GM19193 (cell line): ENCODE data around the gene HOXD9.

Source experiments
- POLR2A ChIP-seq: IDR thresholded peaks from 4 replicates; pipeline ENCODE4 v1.6.1; 2011; ENCODE audit not compliant: insufficient read depth, insufficient read length; ENCODE audit errors: extremely low read depth

Gene HOXD9

DNA sequence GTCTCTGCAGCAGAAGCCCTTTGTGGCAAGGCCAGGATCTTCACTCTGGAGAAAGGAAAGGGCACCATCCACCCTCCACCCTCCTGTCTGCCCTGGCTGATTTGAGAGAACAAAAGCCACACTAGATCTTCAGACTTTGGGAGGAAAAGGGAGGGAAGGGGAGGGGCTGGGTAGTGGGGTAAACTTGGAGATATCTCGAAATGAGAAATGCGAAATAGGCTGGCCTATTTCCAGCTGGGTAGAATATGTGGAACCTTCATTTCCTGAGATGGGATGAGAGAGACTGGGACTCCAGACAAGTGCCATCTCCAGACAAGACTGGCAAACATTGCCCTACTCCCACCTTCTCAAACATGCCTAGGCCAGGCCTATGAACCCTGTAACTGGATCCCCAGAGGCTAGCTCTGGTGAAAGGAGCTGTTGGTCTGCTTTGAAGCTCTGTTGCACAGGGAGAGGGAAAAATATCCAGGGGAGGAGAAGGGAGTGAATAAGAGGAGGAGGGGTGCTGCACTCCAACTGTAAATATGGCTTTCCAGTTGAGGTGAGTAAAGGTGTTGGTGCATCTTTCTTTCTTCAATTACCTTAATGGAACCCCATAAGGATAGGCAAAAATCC lies 21.2 kb upstream of the HOXD9 start:
- no peak for TF ChIP-seq POLR2A

DNA sequence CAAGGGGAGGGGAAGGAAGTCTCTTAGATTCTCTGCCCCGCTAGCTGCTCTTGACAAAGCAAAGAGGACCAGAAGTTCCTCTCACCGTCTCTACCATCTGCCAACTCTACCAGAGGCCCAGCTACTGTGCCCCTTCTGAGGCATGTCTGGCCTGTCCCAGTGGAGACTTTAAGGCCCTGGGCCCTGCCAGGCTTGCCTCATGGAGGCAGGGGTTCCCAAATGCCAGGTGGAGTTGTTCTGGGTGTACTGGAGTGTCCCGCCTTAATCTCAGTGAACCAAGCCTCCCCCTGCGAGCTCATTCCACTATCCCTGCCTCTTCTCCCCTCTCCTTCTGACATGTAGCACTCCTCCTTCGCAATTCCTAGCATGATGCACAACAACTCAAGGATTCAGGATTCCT lies 20.7 kb upstream of the HOXD9 start:
- no peak for TF ChIP-seq POLR2A

- no peak for TF ChIP-seq POLR2A
Observed at GRCh38 chr2:176102309-176102866, 20.1 kb upstream of the HOXD9 start.

DNA sequence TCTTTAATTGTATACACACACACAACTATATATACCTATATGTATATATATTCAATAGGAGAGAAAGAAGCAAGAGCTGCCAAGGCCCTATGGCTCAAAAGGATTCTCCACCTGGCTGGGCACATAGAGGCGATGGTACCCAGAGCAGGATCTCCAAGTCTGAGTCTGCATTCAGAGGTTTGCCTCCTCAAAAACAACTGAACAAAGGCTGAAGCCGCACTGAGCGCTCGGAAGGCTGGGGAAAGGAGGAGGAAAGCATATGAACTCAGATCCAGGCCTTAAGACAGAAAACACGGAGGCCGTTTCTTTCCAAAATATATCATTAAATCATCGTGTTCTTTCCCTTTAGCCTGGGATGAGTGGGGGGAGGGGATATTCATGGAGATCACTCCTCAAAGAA lies 19.3 kb upstream of the HOXD9 start:
- TF ChIP-seq POLR2A = no peak

GRCh38 chr2:176103742-176104315 lies 18.7 kb upstream of the HOXD9 start:
- no peak for TF ChIP-seq POLR2A

GRCh38 chr2:176104316-176105077 lies 18.0 kb upstream of the HOXD9 start:
- no peak for TF ChIP-seq POLR2A

DNA sequence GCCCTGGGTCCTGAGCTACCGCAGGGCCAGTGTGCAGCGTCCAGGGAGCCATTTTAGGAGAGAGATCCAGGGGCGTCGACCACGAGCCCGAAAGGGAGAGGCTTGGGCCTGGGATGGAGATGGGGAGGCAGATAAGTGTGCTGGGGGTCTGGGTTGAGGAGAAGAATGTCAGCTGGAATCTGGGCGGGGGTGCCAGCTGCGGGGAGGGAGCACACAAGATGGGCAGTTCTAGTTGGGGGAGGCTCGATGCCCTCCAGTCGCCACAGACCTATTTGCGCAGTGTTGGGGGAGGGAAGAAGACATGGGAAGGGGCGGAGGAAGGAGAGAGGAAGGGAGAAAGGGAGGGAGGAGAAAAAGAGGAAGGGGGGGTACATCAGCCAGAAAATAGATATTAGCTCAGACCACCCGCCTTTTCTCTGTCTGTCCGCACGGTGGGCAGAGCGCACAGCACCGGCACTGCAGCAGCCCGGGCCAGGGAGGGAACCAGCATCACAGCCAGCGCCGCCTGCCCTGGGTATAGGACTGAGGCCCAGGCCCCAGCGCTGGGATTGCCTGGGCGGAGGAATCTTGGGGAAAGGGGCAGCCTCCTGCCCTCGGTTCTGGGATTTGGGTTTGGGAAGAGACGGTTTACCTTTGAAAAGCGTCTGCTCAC lies 17.3 kb upstream of the HOXD9 start:
- TF ChIP-seq POLR2A = no peak

- TF ChIP-seq POLR2A = no peak
Observed at GRCh38 chr2:176105730-176106580, 16.6 kb upstream of the HOXD9 start.

- no peak for TF ChIP-seq POLR2A
Observed at GRCh38 chr2:176106581-176107539, 15.7 kb upstream of the HOXD9 start, which contains the start of gene HOXD11. Gene HOXD11, plus strand, starts transcription at chr2:176107280. Its CDS starts 76 bp downstream, at chr2:176107356.

DNA sequence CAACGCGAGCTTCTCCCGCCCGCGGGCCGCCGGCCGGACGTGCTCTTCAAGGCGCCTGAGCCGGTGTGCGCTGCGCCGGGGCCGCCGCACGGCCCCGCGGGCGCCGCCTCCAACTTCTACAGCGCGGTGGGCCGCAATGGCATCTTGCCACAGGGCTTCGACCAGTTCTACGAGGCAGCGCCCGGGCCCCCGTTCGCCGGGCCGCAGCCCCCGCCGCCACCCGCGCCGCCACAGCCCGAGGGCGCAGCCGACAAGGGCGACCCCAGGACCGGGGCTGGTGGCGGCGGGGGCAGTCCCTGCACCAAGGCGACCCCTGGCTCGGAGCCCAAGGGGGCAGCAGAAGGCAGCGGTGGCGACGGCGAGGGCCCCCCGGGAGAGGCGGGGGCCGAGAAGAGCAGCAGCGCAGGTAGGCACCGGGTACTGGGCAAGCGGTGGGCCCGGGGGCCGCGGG lies 14.8 kb upstream of the HOXD9 start:
- TF ChIP-seq POLR2A = no peak

DNA sequence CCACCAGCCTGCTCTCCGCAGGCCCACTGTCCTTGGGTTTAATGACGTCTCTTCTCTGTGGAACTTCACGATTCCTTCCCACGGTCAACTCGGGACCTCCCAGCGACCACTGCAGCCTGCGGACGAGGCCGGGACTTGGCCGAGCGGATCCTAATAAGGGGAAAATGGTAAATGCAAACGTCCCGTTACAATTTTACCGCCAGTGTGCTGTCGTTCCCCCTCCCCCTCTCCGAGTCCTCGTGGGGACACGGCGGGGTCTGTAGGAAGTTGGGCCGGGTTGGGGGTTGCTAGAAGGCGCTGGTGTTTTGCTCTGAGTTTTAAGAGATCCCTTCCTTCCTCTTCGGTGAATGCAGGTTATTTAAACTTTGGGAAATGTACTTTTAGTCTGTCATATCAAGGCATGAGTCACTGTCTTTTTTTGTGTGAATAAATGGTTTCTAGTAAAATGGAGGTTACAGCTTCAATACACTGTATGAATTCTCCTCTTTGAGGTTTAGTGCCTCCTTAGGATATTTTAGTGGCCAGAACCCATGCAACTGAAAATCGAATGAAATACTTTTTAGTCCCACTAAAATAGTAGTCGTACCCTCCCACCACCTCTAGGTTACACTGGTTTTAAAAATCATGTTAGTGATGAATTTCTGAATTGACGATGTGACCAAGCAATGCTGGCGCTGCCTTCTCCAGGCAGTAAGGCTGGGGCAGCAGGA lies 13.2 kb upstream of the HOXD9 start:
- no peak for TF ChIP-seq POLR2A

- TF ChIP-seq POLR2A = no peak
Observed at GRCh38 chr2:176109946-176110345, 12.6 kb upstream of the HOXD9 start.
